ENCODE measurements around the gene RPS15.
A peak's percentile ranks its signal among the peaks of the same experiment; 100 is the strongest.

GRCh38 chr19:1468821-1469254 is 30.6 kb downstream of the RPS15 start:
- no peak; the same call in 1 of the 2 replicates for TF ChIP-seq MYC (CRISPR knock-in tag; IDR thresholded peaks at IDR 0.05; ENCODE audit: borderline replicate concordance)
- TF ChIP-seq, protein P1, sequence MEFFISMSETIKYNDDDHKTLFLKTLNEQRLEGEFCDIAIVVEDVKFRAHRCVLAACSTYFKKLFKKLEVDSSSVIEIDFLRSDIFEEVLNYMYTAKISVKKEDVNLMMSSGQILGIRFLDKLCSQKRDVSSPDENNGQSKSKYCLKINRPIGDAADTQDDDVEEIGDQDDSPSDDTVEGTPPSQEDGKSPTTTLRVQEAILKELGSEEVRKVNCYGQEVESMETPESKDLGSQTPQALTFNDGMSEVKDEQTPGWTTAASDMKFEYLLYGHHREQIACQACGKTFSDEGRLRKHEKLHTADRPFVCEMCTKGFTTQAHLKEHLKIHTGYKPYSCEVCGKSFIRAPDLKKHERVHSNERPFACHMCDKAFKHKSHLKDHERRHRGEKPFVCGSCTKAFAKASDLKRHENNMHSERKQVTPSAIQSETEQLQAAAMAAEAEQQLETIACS (CRISPR knock-in tag; IDR thresholded peaks at IDR 0.05) = no peak
- TF ChIP-seq PHF5A (CRISPR knock-in tag; IDR thresholded peaks at IDR 0.05; ENCODE audit: low read depth, unreplicated experiment) = no peak
- TF ChIP-seq, protein P2, sequence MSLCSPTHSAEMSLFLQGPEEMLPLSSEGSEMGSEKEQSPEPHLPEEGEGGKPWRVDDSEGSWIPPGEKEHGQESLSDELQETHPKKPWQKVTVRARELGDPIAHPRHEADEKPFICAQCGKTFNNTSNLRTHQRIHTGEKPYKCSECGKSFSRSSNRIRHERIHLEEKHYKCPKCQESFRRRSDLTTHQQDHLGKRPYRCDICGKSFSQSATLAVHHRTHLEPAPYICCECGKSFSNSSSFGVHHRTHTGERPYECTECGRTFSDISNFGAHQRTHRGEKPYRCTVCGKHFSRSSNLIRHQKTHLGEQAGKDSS (CRISPR knock-in tag; IDR thresholded peaks at IDR 0.05; ENCODE audit: borderline replicate concordance, low read depth) = no peak
- peak; percentile 36; the same call in 1 of the 2 replicates for TF ChIP-seq PHF8 (CRISPR knock-in tag; IDR thresholded peaks at IDR 0.05)
- TF ChIP-seq, protein P3, sequence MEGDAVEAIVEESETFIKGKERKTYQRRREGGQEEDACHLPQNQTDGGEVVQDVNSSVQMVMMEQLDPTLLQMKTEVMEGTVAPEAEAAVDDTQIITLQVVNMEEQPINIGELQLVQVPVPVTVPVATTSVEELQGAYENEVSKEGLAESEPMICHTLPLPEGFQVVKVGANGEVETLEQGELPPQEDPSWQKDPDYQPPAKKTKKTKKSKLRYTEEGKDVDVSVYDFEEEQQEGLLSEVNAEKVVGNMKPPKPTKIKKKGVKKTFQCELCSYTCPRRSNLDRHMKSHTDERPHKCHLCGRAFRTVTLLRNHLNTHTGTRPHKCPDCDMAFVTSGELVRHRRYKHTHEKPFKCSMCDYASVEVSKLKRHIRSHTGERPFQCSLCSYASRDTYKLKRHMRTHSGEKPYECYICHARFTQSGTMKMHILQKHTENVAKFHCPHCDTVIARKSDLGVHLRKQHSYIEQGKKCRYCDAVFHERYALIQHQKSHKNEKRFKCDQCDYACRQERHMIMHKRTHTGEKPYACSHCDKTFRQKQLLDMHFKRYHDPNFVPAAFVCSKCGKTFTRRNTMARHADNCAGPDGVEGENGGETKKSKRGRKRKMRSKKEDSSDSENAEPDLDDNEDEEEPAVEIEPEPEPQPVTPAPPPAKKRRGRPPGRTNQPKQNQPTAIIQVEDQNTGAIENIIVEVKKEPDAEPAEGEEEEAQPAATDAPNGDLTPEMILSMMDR (CRISPR knock-in tag; IDR thresholded peaks at IDR 0.05) = peak; percentile 53
- no peak for TF ChIP-seq DPF2 (CRISPR knock-in tag; IDR thresholded peaks at IDR 0.05; ENCODE audit: borderline replicate concordance, low read depth)
- TF ChIP-seq ATF5 (CRISPR knock-in tag; IDR thresholded peaks at IDR 0.05; ENCODE audit: low read depth) = no peak
